ENCODE measurements around the gene PTK6.

GRCh38 chr20:63544241-63544957 is 7.2 kb upstream of the PTK6 start:
- TF ChIP-seq RFX5 (IDR thresholded peaks at IDR 0.05) (no peak), POLR2A (IDR thresholded peaks at IDR 0.05; ENCODE audit: low read length) (no peak), CTCF (IDR thresholded peaks at IDR 0.05) (no peak), MAFK (IDR thresholded peaks at IDR 0.05; ENCODE audit: partially characterized antibody) (no peak), CEBPB (IDR thresholded peaks at IDR 0.05) (no peak)

Measured in A549 (cell line).